SK-N-SH treated with all-trans-retinoic acid at 6 μM for 48 hours (cell line): ENCODE measurements around the gene THRB.

Experiments
- BACH2 ChIP-seq: fragments of 250-450 bp; sonication (Bioruptor Pico); IDR thresholded peaks from 2 replicates; pipeline ENCODE4 v1.9.0; 2021; ENCODE audit warnings: mild to moderate bottlenecking, borderline replicate concordance
- CREB5 ChIP-seq: fragments of 250-450 bp; sonication (Bioruptor Pico); IDR thresholded peaks from 2 replicates; pipeline ENCODE4 v1.5.1; 2020; ENCODE audit warnings: low read depth, mild to moderate bottlenecking, moderate library complexity
- ISL1 ChIP-seq: fragments of 250-450 bp; sonication (Bioruptor Pico); IDR thresholded peaks from 2 replicates; pipeline ENCODE4 v2.1.2; 2022; ENCODE audit warnings: mild to moderate bottlenecking, moderate library complexity
- PPARA ChIP-seq: fragments of 250-450 bp; sonication (Bioruptor Pico); IDR thresholded peaks from 2 replicates; pipeline ENCODE4 v1.5.0; 2020; ENCODE audit warnings: mild to moderate bottlenecking, borderline replicate concordance
- RARB ChIP-seq: fragments of 250-450 bp; sonication (Bioruptor Pico); IDR thresholded peaks from 2 replicates; pipeline ENCODE4 v1.8.0; 2021; ENCODE audit warnings: mild to moderate bottlenecking, moderate library complexity
- ZFP3 ChIP-seq: fragments of 250-450 bp; sonication (Bioruptor Pico); IDR thresholded peaks from 2 replicates; pipeline ENCODE4 v1.5.0; 2020; ENCODE audit warnings: mild to moderate bottlenecking, moderate library complexity
- ZFP30 ChIP-seq: fragments of 450-650 bp; formaldehyde crosslinking; IDR thresholded peaks from 2 replicates; pipeline ENCODE4 v1.5.0; 2022; ENCODE audit warnings: mild to moderate bottlenecking, moderate library complexity
- ZNF565 ChIP-seq: fragments of 450-650 bp; formaldehyde crosslinking; conservative IDR thresholded peaks from 2 replicates; pipeline ENCODE4 v1.5.0; 2020; ENCODE audit warnings: low read depth, mild to moderate bottlenecking, moderate library complexity
- ZNF70 ChIP-seq: fragments of 450-650 bp; formaldehyde crosslinking; IDR thresholded peaks from 2 replicates; pipeline ENCODE4 v1.5.0; 2020; ENCODE audit warnings: mild to moderate bottlenecking, moderate library complexity
- TF ChIP-seq, protein P1 (sequence below): fragments of 250-450 bp; sonication (Bioruptor Pico); IDR thresholded peaks from 2 replicates; pipeline ENCODE4 v1.8.0; 2020; ENCODE audit warnings: mild to moderate bottlenecking, moderate library complexity, borderline replicate concordance

DNA sequence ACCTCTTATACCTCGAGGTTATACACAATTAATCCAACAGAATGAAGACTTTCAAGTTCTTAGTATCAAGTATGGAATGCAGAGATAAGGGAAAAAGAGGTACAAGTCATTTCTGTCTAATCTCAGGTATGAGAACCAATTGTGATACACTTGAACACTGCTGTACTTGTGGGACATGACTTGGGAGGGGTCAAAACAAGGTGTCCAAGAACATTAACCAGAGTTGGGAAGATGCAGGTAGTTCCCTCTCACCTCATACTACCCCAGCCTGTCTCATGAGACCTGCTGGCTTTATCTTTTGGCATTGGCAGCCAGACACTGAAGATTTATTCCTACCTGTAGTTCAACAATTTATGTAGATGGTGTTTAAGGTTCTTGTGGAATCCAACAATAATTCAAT, 339.9 kb downstream of the THRB start:
- TF ChIP-seq ZFP30 (CRISPR knock-in tag) (no peak), CREB5 (CRISPR knock-in tag) (no peak), PPARA (CRISPR knock-in tag) (no peak), ZNF70 (CRISPR knock-in tag) (no peak), ZNF565 (CRISPR knock-in tag) (no peak), ZFP3 (CRISPR knock-in tag) (no peak), ISL1 (CRISPR knock-in tag) (no peak), BACH2 (CRISPR knock-in tag) (no peak), RARB (CRISPR knock-in tag) (no peak)
- TF ChIP-seq, protein P1, sequence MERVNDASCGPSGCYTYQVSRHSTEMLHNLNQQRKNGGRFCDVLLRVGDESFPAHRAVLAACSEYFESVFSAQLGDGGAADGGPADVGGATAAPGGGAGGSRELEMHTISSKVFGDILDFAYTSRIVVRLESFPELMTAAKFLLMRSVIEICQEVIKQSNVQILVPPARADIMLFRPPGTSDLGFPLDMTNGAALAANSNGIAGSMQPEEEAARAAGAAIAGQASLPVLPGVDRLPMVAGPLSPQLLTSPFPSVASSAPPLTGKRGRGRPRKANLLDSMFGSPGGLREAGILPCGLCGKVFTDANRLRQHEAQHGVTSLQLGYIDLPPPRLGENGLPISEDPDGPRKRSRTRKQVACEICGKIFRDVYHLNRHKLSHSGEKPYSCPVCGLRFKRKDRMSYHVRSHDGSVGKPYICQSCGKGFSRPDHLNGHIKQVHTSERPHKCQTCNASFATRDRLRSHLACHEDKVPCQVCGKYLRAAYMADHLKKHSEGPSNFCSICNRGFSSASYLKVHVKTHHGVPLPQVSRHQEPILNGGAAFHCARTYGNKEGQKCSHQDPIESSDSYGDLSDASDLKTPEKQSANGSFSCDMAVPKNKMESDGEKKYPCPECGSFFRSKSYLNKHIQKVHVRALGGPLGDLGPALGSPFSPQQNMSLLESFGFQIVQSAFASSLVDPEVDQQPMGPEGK = no peak
